BLaER1 (cell line): ENCODE results near the gene LYST.
"Not testable (repeated sequence)": the region's sequence is repeated elsewhere in the genome, so short reads cannot be mapped to it uniquely, and the experiment has no call there.

Experiments used
- H3K27ac ChIP-seq: shearing (Covaris generic); formaldehyde crosslinking; 2 replicates; pipeline ENCODE4 v1.8.1; 2022
- H3K27me3 ChIP-seq: shearing (Covaris generic); formaldehyde crosslinking; 2 replicates; pipeline ENCODE4 v1.8.1; 2022
- H3K36me3 ChIP-seq: shearing (Covaris generic); formaldehyde crosslinking; 2 replicates; pipeline ENCODE4 v1.8.1; 2022
- H3K4me1 ChIP-seq: shearing (Covaris generic); formaldehyde crosslinking; 2 replicates; pipeline ENCODE4 v1.8.1; 2022
- H3K4me2 ChIP-seq: shearing (Covaris generic); formaldehyde crosslinking; 2 replicates; pipeline ENCODE4 v1.8.1; 2022
- H3K4me3 ChIP-seq: shearing (Covaris generic); formaldehyde crosslinking; 2 replicates; pipeline ENCODE4 v1.8.1; 2022
- H3K9ac ChIP-seq: shearing (Covaris generic); formaldehyde crosslinking; 2 replicates; pipeline ENCODE4 v1.8.1; 2022
- H3K9me3 ChIP-seq: shearing (Covaris generic); formaldehyde crosslinking; 2 replicates; pipeline ENCODE4 v1.8.1; 2022
- H4K20me1 ChIP-seq: shearing (Covaris generic); formaldehyde crosslinking; 2 replicates; pipeline ENCODE4 v1.8.1; 2022
- Cebpa-rat ChIP-seq: shearing (Covaris generic); IDR thresholded peaks from 2 replicates; pipeline ENCODE4 v1.8.1; 2022

The LYST gene

GRCh38 chr1:235622936-235623779, 243.5 kb downstream of the LYST start:
- Histone ChIP-seq H3K4me1 (peaks cover 11% of the 10 kb centered on the region), H3K9ac (no peak overlapping the region), H3K4me3 (no peak overlapping the region), H4K20me1 (no peaks in the 10 kb centered on the region), H3K27me3 (no peaks in the 10 kb centered on the region), H3K9me3 (no peaks in the 10 kb centered on the region), H3K4me2 (no peak overlapping the region), H3K36me3 (no peaks in the 10 kb centered on the region), H3K27ac (no peak overlapping the region)
- no peak for TF ChIP-seq Cebpa-rat

DNA sequence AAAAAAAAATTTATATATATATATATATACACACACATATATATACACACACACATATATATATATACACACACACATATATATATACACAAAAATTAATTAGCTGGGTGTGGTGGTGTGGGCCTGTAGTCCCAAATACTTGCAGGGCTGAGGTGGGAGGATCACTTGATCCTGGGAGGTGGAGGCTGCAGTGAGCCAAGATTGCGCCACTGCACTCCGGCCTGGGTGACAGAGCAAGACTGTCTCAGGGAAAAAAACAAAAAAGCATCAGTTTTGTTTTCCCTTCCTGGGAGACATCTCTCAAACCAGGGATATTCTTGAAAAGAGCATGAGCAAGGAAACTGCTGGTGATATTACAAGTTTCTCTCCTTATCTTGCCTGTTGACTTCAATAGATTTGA, 247.6 kb downstream of the LYST start:
- not testable (repeated sequence) for H3K4me3 ChIP-seq, H3K9me3 ChIP-seq, H3K9ac ChIP-seq, H3K4me1 ChIP-seq, H4K20me1 ChIP-seq, H3K27me3 ChIP-seq, H3K36me3 ChIP-seq, H3K4me2 ChIP-seq, H3K27ac ChIP-seq

DNA sequence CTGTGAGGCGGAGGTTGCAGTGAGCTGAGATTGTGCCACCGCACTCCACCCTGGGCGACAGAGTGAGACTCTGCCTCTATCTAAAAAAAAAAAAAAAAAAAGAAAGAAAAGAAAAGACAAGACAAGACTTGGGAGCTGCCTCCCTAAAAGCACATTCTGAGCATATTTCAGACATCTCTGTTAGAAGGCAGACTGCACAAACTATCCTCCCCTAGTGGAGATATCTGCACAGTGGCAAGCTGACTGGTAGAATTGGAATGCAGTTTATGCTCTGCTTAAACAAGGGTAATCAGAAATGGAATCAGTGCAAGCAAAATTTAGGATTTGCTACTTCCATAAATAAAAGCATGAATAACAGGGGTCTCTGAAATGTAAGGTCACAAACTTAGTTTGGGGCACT, 248.9 kb downstream of the LYST start:
- Histone ChIP-seq H3K4me3 (no peak overlapping the region), H3K4me2 (no peak overlapping the region), H3K4me1 (no peaks in the 10 kb centered on the region), H3K9me3 (no peaks in the 10 kb centered on the region), H3K27ac (no peak overlapping the region), H4K20me1 (no peaks in the 10 kb centered on the region), H3K36me3 (no peaks in the 10 kb centered on the region), H3K27me3 (no peaks in the 10 kb centered on the region), H3K9ac (no peak overlapping the region)
- no peak for TF ChIP-seq Cebpa-rat

DNA sequence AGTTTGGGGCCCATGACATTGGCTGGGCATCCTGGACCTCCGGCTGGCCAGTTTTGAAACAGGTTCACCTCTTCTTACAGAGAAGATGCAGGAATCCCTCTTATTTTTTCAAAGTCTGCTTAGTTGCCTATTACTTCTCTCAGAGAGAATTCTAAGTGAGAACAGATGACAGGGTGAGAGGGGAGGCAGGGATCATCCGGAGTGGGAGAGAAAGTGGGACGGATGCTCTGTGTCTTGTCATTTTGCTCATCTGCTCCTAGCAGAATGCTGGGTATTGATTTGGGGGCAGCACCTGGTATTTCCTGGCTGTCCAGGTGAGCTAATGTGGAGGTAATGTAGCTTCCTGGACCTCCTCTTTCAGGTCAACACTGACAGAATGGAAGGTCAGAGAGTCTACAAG, 249.6 kb downstream of the LYST start:
- H4K20me1 ChIP-seq = no peaks in the 10 kb centered on the region
- no peak overlapping the region for H3K4me3 ChIP-seq

DNA sequence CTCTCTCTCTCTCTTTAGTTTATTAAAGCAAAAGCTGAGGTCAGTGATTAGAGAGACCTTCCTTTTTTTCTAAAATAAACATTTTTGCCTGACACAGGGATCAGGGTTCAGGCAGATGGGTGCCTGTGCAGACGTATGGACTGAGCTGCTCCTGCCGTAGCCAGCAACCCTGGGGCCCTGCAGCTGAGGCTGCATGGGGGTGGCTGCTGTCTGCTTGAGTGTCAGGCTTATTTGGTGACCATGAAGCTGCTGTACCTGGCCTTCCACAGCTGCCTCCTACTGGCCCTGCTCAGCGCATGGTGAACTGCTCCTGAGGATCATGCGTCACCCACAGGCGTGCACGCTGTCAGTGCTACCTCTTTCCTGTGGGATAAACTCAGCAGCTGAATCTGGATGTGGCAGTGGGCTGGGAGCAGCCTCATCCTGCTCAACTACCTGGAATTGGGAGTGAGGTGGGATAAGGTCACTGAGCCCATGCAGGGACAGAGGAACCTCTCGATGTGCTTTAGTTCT, 252.2 kb downstream of the LYST start:
- H4K20me1 ChIP-seq = no peaks in the 10 kb centered on the region
- no peaks in the 10 kb centered on the region for H3K9me3 ChIP-seq
- H3K4me3 ChIP-seq = no peak overlapping the region
- H3K27me3 ChIP-seq = no peaks in the 10 kb centered on the region
- no peak for TF ChIP-seq Cebpa-rat
- no peaks in the 10 kb centered on the region for H3K36me3 ChIP-seq
- no peak overlapping the region for H3K27ac ChIP-seq
- H3K4me1 ChIP-seq = no peaks in the 10 kb centered on the region
- H3K9ac ChIP-seq = no peak overlapping the region
- no peak overlapping the region for H3K4me2 ChIP-seq

More for the DNA sequence above, 249.6 kb downstream of the LYST start:
- H3K4me1 ChIP-seq = no peaks in the 10 kb centered on the region
- H3K9ac ChIP-seq = no peak overlapping the region
- H3K4me2 ChIP-seq = no peak overlapping the region
- H3K9me3 ChIP-seq = no peaks in the 10 kb centered on the region
- no peaks in the 10 kb centered on the region for H3K36me3 ChIP-seq
- no peaks in the 10 kb centered on the region for H3K27me3 ChIP-seq
- TF ChIP-seq Cebpa-rat = no peak
- H3K27ac ChIP-seq = no peak overlapping the region

- Histone ChIP-seq H4K20me1 (no peaks in the 10 kb centered on the region), H3K4me2 (no peak overlapping the region), H3K4me1 (no peaks in the 10 kb centered on the region), H3K27ac (no peak overlapping the region), H3K9ac (no peak overlapping the region), H3K4me3 (no peak overlapping the region), H3K36me3 (no peaks in the 10 kb centered on the region), H3K27me3 (no peaks in the 10 kb centered on the region), H3K9me3 (no peaks in the 10 kb centered on the region)
- no peak for TF ChIP-seq Cebpa-rat
These were observed 253.1 kb downstream of the LYST start for GRCh38 chr1:235613602-235614001.

DNA sequence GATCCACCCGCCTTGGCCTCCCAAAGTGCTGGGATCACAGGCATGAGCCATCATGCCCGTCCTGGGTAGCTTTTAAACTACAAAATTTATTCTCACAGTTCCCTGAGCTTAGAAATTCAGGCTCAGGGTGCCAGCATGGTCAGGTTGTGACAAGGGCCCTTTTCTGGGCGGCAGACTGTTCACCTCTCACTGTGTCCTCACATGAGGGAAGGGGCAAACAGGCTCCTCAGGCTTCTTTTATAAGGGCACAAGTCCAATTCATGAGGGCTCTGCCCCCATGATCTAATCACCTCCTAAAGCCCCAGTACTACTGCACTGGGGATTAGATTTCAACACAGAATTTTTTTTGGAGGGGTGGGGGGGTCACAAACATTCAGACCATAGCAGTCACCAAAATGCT, 253.9 kb downstream of the LYST start:
- Histone ChIP-seq H3K36me3 (no peaks in the 10 kb centered on the region), H3K9me3 (no peaks in the 10 kb centered on the region), H3K4me1 (peaks cover 6% of the 10 kb centered on the region), H3K27me3 (no peaks in the 10 kb centered on the region), H4K20me1 (no peaks in the 10 kb centered on the region), H3K9ac (no peak overlapping the region), H3K27ac (no peak overlapping the region), H3K4me3 (no peak overlapping the region), H3K4me2 (no peak overlapping the region)
- no peak for TF ChIP-seq Cebpa-rat
